Fibroblast of skin of back (primary cell): ENCODE measurements around the gene C12orf57.

Experiments
- DNase-seq: peaks from one replicate; pipeline ENCODE4 v3.0.0-alpha.2; 2013

The C12orf57 gene

DNA sequence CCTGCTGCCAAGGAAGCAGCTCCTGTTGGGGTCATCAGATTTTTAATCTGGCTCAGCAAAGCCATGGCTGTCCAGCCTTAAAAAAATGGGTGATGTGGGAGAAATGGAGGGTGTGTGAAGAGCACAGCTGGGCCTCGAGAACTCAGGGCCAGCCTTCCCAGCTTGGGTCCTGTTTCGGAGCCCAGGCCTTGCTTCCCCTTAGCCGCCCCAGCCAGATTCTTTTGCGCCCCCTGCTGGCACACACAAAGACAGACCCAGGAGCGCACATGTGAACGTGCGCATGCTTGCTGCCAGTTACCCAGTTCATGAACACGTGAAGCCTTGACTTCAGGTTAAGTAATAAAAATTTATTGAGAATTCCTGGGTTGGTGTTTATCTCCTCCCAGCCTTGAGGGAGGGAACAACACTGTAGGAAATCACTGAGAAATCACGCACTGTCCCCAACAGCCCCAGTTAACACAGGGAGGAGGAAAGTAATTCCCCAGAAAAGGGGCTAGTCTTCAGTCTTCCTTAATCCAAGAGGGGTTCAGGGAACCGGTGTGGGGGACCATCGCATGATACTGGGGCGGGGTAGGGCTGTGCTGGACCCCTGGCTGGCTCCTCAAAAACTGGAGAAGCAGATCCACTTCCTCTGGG, 21.3 kb downstream of the C12orf57 start:
- peak; percentile 79 for DNase-seq

- no peak for DNase-seq
Observed at GRCh38 chr12:6965714-6966113, 21.9 kb downstream of the C12orf57 start.

- DNase-seq: no peak
Observed at GRCh38 chr12:6966351-6966750, 22.5 kb downstream of the C12orf57 start.

- no peak for DNase-seq
Observed at GRCh38 chr12:6967651-6968100, 23.9 kb downstream of the C12orf57 start.

- no peak for DNase-seq
Observed at GRCh38 chr12:6968426-6968825, 24.6 kb downstream of the C12orf57 start.

DNA sequence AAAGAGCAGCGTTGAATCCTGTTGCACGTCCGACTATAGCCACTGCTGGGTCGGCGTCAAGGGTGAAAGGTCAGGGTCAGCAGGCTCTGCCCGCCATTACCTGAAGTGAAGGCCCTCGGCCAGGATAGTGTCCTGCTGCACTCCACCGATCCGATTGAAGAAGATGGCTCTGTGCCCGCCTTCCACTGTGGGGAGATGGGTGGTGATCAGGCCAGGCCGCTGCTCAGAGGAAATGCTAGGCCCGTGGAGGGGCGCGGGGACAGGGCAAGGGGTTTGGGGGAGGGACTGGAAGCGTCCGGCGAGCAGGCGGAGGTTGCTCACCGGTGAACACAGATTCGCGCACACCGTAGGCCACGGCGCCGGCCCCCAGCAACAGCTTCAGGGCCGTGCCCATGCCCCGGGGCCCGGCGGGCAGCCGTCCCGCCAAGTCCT, 26.3 kb downstream of the C12orf57 start:
- DNase-seq: no peak

DNA sequence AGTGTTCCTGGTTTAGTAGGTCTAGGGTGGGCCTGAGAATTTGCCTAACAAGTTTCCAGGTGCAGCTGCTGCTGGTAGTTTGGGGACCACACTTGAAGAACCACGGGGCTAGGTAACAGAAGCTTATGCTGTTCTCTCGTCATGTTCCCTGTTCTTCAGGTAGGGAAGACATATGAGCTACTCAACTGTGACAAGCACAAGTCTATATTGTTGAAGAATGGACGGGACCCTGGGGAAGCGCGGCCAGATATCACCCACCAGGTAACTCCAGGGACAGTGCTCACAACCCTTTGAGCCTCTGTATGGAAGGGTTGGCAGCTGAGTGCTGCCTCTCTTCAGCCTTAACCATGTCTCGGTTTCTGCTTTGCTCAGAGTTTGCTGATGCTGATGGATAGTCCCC, 30.4 kb downstream of the C12orf57 start:
- no peak for DNase-seq

DNA sequence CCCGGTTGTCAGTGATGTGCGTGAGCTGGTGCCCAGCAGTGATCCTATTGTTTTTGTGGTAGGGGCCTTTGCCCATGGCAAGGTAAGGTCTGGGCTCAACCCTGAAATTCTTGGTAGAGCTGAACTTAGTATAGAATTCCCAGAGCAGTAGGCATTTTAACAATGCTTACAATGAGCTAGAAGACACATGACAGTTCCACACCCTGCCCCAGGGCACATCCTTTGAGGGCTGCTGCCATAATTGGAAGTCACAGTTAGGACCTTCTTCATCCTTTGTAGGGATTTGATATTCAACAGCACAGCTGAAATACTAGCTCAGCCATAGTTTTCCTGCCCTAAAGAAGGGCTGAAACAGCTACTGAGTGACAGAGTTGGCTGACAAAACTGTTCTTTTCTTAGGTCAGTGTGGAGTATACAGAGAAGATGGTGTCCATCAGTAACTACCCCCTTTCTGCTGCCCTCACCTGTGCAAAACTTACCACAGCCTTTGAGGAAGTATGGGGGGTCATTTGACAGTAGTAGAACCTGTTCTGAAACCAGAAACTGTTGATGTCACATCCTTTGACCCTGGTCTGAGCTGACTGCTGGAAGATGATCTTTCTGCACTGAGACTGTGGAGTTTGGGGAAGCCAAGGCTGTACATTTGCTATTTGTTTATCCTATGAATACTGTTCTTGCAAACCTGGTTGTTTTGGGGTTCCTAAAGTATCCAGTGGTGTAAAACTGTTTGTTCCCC, 31.6 kb downstream of the C12orf57 start:
- DNase-seq: no peak

- DNase-seq: no peak
Observed at GRCh38 chr12:6977653-6978052, 33.8 kb downstream of the C12orf57 start.

DNA sequence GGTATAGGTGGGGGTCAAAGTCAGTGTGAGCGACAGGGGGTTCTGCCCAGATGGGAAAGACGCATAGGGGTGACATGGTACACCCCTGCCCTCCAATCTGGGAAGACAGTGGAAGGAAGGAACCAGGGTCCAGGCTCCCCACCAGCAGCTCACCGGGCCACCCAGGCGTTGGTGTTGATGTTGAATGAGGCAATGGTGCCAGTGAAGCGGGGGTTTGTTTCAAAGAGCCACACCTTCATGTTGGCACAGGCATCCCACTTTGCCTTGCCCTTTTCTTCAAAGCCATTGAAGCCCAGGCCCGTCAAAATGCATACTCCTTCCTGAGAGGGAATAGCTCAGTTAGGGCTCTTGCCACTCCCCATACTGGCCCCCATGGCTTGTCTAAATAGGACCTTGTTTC, 34.4 kb downstream of the C12orf57 start:
- DNase-seq: no peak

GRCh38 chr12:6978611-6979011, 34.8 kb downstream of the C12orf57 start:
- no peak for DNase-seq

DNA sequence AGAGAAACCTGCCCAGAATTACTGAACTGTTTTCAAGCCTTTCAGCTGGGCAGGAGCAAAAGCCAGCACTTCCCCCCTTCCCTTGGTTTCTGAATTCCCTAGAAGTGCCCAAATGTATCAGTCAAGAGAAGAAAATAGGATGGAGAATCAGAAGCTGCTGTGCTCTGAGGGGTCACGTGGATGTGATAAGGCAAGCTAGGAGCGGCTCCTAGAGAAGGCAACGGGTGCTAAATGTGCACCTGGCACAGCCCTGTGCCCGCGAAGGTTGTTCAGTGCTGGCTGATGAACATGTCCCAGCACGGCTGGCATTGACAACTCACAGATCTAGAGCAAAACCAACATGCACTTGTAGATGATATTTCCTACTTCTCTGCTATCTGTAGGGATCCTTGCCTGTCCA, 35.2 kb downstream of the C12orf57 start:
- DNase-seq: no peak

DNA sequence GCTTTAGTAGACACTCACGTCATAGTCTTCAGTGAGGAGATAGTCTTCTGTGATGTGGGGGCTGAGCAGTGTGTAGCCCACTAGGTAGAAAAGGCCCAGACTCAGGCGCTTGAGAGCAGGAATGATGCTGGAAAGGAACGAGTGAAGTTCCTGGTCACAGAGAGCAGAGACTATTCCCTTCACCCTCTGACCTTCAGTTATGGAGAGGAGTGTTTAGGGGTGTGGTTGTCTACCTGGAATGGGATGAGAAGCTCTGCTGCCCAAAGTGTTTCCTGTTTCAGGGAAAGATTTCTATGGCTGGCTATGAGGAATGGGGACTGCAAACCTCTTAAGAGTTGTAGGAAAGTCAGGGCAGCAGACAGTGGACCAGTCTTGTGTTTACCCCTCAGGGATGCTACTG, 35.6 kb downstream of the C12orf57 start:
- DNase-seq: no peak

DNA sequence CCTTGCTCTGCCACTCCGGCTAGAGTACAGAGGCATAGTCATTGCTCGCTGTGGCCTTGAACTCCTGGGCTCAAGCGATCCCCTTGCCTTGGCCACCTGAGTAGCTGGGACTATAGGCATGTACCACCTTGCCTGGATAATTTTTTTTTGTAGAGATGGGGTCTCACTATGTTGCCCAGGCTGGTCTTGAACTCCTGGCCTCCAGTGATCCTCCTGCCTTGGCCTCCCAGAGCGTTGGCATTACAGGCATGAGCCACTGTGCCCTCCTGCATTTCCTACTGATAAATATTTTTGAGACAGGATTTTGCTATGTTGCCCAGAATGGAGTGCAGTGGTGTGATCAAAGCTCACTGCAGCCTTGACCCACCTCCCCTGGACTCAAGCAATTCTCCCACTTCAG, 36.3 kb downstream of the C12orf57 start:
- no peak for DNase-seq

GRCh38 chr12:6980740-6981139, 36.9 kb downstream of the C12orf57 start:
- no peak for DNase-seq

DNA sequence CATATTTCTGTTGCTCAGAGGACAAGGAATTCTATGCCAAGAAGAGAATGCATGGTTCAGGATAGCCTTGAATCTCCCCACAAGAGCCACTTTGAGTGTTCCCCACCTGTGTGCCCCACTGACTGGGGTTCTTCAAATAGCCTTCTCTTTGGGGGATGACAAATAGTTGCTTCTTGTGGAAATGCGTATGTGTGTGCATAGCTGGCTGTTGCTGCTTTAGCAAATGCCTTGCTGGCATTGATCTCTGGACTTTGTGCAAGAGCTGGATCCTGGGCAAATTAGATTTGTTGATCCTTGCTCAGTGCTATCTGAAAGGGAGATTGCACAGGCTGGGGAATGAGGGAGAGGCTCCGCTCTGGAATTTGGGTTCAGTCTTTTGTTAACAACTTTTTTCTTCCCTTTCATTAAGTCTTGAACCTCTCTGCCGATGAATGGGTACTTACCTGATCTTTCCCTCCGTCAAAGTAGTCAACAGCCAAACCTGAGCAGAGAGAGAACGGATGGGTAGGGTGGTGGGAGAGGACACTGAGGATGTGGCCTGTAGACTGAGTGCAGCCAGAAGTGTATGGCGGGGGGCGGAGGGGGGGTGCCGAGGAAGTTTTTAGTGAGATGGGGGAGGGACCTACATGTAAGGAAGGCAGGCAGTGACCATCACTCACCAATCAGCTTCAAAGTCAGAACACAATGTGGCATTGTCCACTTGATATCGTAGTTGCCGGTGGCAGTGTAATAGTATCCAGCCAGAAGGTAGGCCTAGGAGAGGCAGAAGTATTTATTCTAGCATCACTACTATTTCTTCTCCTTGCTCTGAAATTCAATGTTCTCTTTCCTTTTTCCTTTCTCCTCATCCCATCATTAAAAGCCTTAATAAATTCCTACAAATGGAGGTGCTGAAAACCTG, 37.6 kb downstream of the C12orf57 start:
- DNase-seq: no peak

DNA sequence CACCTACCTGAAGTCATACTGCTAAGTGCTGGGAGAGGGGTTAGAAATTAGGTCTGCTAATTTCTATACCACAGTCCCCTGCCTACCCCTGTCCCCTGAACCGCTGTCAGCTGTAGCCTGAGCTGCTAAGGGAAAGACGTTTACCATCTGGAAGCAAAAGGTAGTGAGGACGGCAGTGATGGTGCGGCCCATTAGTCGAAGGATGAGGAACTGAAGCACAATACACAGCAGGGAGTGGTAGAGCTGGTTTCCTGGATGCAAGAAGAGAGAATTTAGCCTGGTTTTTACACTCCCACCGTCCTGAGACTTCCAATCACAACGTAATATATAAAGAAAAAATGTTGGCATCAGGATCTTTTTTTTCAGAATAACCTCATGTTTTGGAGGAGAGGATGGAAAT, 38.7 kb downstream of the C12orf57 start:
- DNase-seq: no peak

DNA sequence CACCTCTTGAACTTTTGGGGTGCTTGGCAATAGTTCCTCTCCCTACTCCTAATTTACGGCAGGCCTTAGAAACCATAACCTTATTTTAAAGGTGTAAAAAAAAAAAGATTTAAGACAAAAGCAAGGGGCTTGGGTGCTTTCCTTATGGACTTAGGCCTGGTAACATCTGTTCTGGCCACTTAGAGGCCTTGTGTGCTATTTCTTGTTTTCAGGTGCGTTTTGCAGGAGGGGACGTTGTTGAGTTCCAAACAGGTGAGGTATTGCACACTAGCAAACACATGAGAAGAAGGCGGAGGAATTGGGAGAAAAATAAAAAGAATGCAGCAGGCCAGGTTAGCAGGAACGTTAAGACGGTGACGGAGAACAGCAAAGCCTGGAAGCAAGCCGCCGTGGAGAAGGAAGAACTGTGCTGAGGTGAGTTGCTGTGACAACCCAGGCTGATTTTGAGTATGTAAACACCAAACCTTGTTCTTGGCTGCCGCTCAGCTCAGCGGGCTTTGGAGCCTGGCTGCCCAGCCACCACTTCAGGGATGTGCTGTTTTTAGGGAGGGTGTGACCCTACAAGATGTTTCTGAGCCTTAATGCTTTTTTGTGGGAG, 44.2 kb downstream of the C12orf57 start:
- DNase-seq: no peak
